HEK293T (cell line): Measurements from ENCODE around the gene POPDC2.
A peak's percentile ranks its signal among the peaks of the same experiment; 100 is the strongest.

Source experiments
- CTCF ChIA-PET: fragments of 350-600 bp; formaldehyde crosslinking; extraction: SDS; loops from one replicate; lab custom pipeline; 2021; ENCODE audit warnings: antibody characterized with exemption, inconsistent platforms; lab: Yijun Ruan, JAX
- POLR2A ChIA-PET: fragments of 350-600 bp; formaldehyde crosslinking; extraction: SDS; loops from one replicate; lab custom pipeline; 2020; ENCODE audit warnings: antibody characterized with exemption, inconsistent platforms; lab: Yijun Ruan, JAX
- DNase-seq: peaks from one replicate; pipeline ENCODE4 v3.0.0; 2012; ENCODE audit warnings: mixed read lengths; ENCODE audit errors: extremely low spot score
- ARNT ChIP-seq: fragments of 450-650 bp; IDR thresholded peaks from 2 replicates; pipeline ENCODE4 v1.6.1; 2017; ENCODE audit warnings: mild to moderate bottlenecking
- BHLHE40 ChIP-seq: fragments of 450-650 bp; IDR thresholded peaks from 2 replicates; pipeline ENCODE4 v1.6.1; 2016; ENCODE audit warnings: mild to moderate bottlenecking, moderate library complexity, borderline replicate concordance
- CTBP1 ChIP-seq: fragments of 450-650 bp; IDR thresholded peaks from 2 replicates; pipeline ENCODE4 v1.6.1; 2016; ENCODE audit warnings: borderline replicate concordance
- ELF4 ChIP-seq: fragments of 450-650 bp; IDR thresholded peaks from 2 replicates; pipeline ENCODE4 v1.6.1; 2017; ENCODE audit warnings: antibody characterized with exemption
- FOXA1 ChIP-seq: fragments of 450-650 bp; IDR thresholded peaks from 2 replicates; pipeline ENCODE4 v1.6.1; 2016; ENCODE audit warnings: mild to moderate bottlenecking
- FOXK2 ChIP-seq: fragments of 450-650 bp; IDR thresholded peaks from 2 replicates; pipeline ENCODE4 v1.6.1; 2016; ENCODE audit warnings: mild to moderate bottlenecking
- FOXM1 ChIP-seq: fragments of 450-650 bp; IDR thresholded peaks from 2 replicates; pipeline ENCODE4 v1.6.1; 2017; ENCODE audit warnings: mild to moderate bottlenecking, borderline replicate concordance
- HDGF ChIP-seq: fragments of 450-650 bp; IDR thresholded peaks from 2 replicates; pipeline ENCODE4 v1.6.1; 2017; ENCODE audit warnings: antibody characterized with exemption, borderline replicate concordance
- L3MBTL2 ChIP-seq: fragments of 450-650 bp; conservative IDR thresholded peaks from 2 replicates; pipeline ENCODE4 v1.6.1; 2016; ENCODE audit warnings: mild to moderate bottlenecking
- LEF1 ChIP-seq: fragments of 450-650 bp; IDR thresholded peaks from 2 replicates; pipeline ENCODE4 v1.6.1; 2017; ENCODE audit warnings: mild to moderate bottlenecking, borderline replicate concordance
- NFRKB ChIP-seq: fragments of 450-650 bp; IDR thresholded peaks from 2 replicates; pipeline ENCODE4 v1.6.1; 2016; ENCODE audit warnings: mild to moderate bottlenecking, moderate library complexity
- SP1 ChIP-seq: fragments of 450-650 bp; IDR thresholded peaks from 2 replicates; pipeline ENCODE4 v1.6.1; 2017
- SUZ12 ChIP-seq: fragments of 450-650 bp; IDR thresholded peaks from 2 replicates; pipeline ENCODE4 v1.6.1; 2016; ENCODE audit warnings: mild to moderate bottlenecking
- TARDBP ChIP-seq: fragments of 450-650 bp; IDR thresholded peaks from 2 replicates; pipeline ENCODE4 v1.6.1; 2016
- ZNF384 ChIP-seq: fragments of 450-650 bp; IDR thresholded peaks from 2 replicates; pipeline ENCODE4 v1.6.1; 2016
- TF ChIP-seq, protein P1 (sequence below): fragments of 450-650 bp; IDR thresholded peaks from 2 replicates; pipeline ENCODE4 v1.6.1; 2016

The POPDC2 gene

GRCh38 chr3:119600732-119601131, 59.7 kb downstream of the POPDC2 start:
- ChIA-PET POLR2A (interaction anchor here (1.0 to 1.5 kb wide), 3 partner anchors 72 to 494 kb away, joined by 3 to 4 read pairs (median 3); partner anchors contain the start of gene GSK3B), CTCF (interaction anchor here (0.6 to 1.5 kb wide), 2 partner anchors 22 to 77 kb away, joined by 3 to 4 read pairs; no protein-coding TSS in a partner anchor)
- TF ChIP-seq, protein P1, sequence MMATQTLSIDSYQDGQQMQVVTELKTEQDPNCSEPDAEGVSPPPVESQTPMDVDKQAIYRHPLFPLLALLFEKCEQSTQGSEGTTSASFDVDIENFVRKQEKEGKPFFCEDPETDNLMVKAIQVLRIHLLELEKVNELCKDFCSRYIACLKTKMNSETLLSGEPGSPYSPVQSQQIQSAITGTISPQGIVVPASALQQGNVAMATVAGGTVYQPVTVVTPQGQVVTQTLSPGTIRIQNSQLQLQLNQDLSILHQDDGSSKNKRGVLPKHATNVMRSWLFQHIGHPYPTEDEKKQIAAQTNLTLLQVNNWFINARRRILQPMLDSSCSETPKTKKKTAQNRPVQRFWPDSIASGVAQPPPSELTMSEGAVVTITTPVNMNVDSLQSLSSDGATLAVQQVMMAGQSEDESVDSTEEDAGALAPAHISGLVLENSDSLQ = no peak
- no peak for TF ChIP-seq L3MBTL2
- peak; percentile 54 for DNase-seq

GRCh38 chr3:119599558-119600174, 60.7 kb downstream of the POPDC2 start:
- ChIA-PET POLR2A (interaction anchor here (1.5 kb wide), 1 partner anchor 73 kb away, joined by 4 read pairs; no protein-coding TSS in a partner anchor), CTCF (interaction anchor here (1.5 kb wide), 1 partner anchor 21 kb away, joined by 3 read pairs; no protein-coding TSS in a partner anchor)
- TF ChIP-seq CTBP1 = no peak
- no peak for TF ChIP-seq ELF4
- no peak for TF ChIP-seq FOXK2
- TF ChIP-seq BHLHE40 = no peak
- TF ChIP-seq LEF1 = no peak
- TF ChIP-seq FOXA1 = no peak
- no peak for TF ChIP-seq ARNT
- no peak for TF ChIP-seq L3MBTL2
- TF ChIP-seq TARDBP = no peak
- TF ChIP-seq NFRKB = no peak
- no peak for TF ChIP-seq SP1
- TF ChIP-seq SUZ12 = no peak
- TF ChIP-seq HDGF = no peak
- DNase-seq = no peak

- TF ChIP-seq ELF4 (no peak), FOXK2 (no peak), SUZ12 (no peak), BHLHE40 (no peak), CTBP1 (no peak), SP1 (no peak), ZNF384 (no peak), ARNT (no peak), NFRKB (no peak), L3MBTL2 (no peak), FOXA1 (no peak), TARDBP (no peak), LEF1 (no peak), HDGF (no peak), FOXM1 (no peak)
- TF ChIP-seq, protein P1 = no peak
- ChIA-PET CTCF (no interaction called here), POLR2A (no interaction called here)
- no peak for DNase-seq
Measured at GRCh38 chr3:119598410-119599098, 61.8 kb downstream of the POPDC2 start.

DNA sequence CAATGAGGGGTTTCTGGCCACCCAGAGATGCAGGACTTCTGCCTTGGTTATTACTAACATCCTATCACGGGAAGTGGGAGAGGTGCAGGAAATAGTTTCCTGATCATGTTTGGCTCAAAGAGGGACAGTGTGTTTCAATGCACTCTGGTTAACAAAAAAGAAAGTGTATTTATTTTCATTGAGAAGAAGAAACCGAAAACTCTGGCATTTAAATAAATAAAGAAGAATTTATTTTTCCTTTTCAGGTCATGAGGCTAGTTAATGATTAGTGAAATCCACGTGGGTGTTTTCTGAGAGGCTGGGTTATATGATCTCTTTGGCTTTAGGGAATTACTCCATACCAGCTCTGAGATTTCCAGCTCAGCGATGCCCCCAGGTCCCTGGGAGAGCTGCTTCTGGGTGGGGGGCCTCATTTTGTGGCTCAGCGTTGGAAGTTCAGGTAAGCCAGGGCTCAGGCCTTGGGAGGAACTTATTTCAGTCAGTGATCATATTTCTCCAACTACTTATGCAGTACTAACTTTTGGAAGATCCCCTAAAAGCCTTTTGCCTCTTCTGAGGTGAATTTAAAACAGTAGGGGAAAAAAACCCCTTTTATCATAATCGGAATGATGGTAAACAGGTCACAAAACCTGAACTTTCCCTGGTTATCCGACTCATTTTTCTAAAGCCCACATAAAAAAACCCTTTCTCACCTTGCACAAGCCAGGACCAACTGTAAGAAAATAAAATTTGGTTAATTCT, 62.7 kb downstream of the POPDC2 start, which contains the start of gene PLA1A:
Gene PLA1A (plus strand): TSS at position 338 of the 741 bp plus-strand sequence. CDS start 29 bp downstream, at position 367.
- POLR2A ChIA-PET = no interaction called here
- TF ChIP-seq ARNT (no peak), FOXM1 (no peak), NFRKB (no peak), FOXA1 (no peak), ZNF384 (no peak), HDGF (no peak), L3MBTL2 (no peak), ELF4 (no peak)
- TF ChIP-seq, protein P1 = no peak
- CTCF ChIA-PET = no interaction called here
- no peak for DNase-seq

DNA sequence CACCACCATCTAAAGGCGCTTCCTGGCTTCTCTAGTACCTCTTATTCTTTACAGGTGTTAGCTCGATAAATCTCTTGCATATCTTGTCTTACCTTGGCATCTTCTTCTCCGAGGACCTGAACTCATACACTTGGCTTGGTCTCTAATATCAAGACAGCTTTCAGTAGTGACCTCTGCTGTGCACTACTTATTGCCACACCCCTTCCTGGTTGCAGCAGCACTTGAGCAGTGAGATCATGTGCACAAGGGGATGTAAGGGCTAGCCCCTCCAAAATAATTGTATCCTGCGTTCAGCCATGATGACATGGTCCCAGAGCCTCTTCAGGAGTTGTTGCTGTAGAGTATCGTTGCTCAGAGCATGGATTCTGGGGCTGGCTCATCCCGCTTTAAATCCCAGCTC, 64.0 kb downstream of the POPDC2 start:
- DNase-seq = no peak
- ChIA-PET POLR2A (no interaction called here), CTCF (no interaction called here)
- TF ChIP-seq CTBP1 (no peak), BHLHE40 (no peak), HDGF (no peak)
